SK-N-MC (cell line): ENCODE data around the gene UTF1.

Experiments used
- DNase-seq: peaks from one replicate; pipeline ENCODE4 v3.0.0-alpha.2; 2011; ENCODE audit warnings: low read depth, low spot score
- H3K27ac ChIP-seq: fragments of 200-600 bp; sonication (generic); 2 replicates; pipeline ENCODE4 v1.5.1; 2016; ENCODE audit warnings: mixed run types
- H3K36me3 ChIP-seq: fragments of 200-600 bp; sonication (generic); 2 replicates; pipeline ENCODE4 v1.6.1; 2017; ENCODE audit warnings: antibody characterized with exemption, low read length, mixed read lengths; ENCODE audit not compliant: insufficient read depth
- H3K4me3 ChIP-seq: fragments of 200-600 bp; sonication (generic); 2 replicates; pipeline ENCODE4 v1.5.1; 2016
- H3K9ac ChIP-seq: fragments of 200-600 bp; sonication (generic); 2 replicates; pipeline ENCODE4 v1.8.0; 2017; ENCODE audit warnings: mixed run types, mixed read lengths; ENCODE audit not compliant: insufficient read length
- H3K9me3 ChIP-seq: fragments of 200-600 bp; sonication (generic); 2 replicates; pipeline ENCODE4 v1.6.1; 2017; ENCODE audit warnings: low read depth, mild to moderate bottlenecking, antibody characterized with exemption, low read length, moderate library complexity, mixed read lengths
- EZH2 ChIP-seq: fragments of 200-600 bp; sonication (generic); IDR thresholded peaks from one replicate; pipeline ENCODE4 v1.6.1; 2017; ENCODE audit warnings: antibody characterized with exemption
- FOXP2 ChIP-seq: optimal IDR thresholded peaks from 2 replicates; pipeline ENCODE3; 2011; ENCODE audit warnings: mild to moderate bottlenecking, moderate library complexity; ENCODE audit not compliant: insufficient read depth; ENCODE audit errors: extremely low read length, control extremely low read depth
- POLR2AphosphoS5 ChIP-seq: IDR thresholded peaks from 2 replicates; pipeline ENCODE4 v1.6.1; 2012; ENCODE audit warnings: mild to moderate bottlenecking, low read depth, low read length, borderline replicate concordance

UTF1 gene

GRCh38 chr10:133280391-133281059, 50.5 kb downstream of the UTF1 start:
- no peak for TF ChIP-seq FOXP2
- no peak for TF ChIP-seq EZH2
- no peak for TF ChIP-seq POLR2AphosphoS5
- no peak overlapping the region for H3K9ac ChIP-seq
- H3K36me3 ChIP-seq, result no peaks in the 10 kb centered on the region; the same call in 1 of the 2 replicates
- no peaks in the 10 kb centered on the region for H3K9me3 ChIP-seq
- DNase-seq, result no peak
- no peak overlapping the region for H3K27ac ChIP-seq
- no peak overlapping the region for H3K4me3 ChIP-seq

GRCh38 chr10:133281084-133281483, 51.1 kb downstream of the UTF1 start:
- H3K4me3 ChIP-seq, result no peak overlapping the region

More at GRCh38 chr10:133281084-133281483, 51.1 kb downstream of the UTF1 start:
- H3K9me3 ChIP-seq, result no peaks in the 10 kb centered on the region
- H3K36me3 ChIP-seq, result no peaks in the 10 kb centered on the region; the same call in 1 of the 2 replicates
- TF ChIP-seq FOXP2, result no peak
- no peak for TF ChIP-seq POLR2AphosphoS5
- no peak for TF ChIP-seq EZH2
- H3K9ac ChIP-seq, result no peak overlapping the region
- no peak for DNase-seq
- no peak overlapping the region for H3K27ac ChIP-seq
